Erythroblast (primary cell): ENCODE results near the gene CBR4.

Source experiments
- GATA1 ChIP-seq: IDR thresholded peaks from 2 replicates; pipeline ENCODE4 v1.6.1; 2011; ENCODE audit warnings: low read depth, mild to moderate bottlenecking, control low read depth, low read length, moderate library complexity
- POLR2A ChIP-seq: IDR thresholded peaks from 2 replicates; pipeline ENCODE4 v1.6.1; 2011; ENCODE audit warnings: mild to moderate bottlenecking, low read length

DNA sequence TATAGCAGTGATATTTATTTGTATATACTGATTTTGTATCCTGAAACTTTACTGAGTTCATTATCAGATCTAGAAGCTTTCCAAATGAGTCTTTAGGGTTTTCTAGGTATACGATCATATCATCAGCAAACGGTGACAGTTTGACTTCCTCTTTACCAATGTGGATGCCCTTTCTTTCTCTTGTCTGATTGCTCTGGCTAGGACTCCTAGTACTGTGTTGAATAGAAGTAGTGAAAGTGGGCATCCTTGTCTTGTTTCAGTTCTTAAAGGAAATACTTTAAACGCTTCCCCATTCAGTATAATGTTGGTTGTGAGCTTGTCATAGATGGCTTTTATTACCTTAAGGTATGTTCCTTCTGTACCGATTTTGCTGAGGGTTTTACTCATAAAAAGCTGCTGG lies 37.5 kb downstream of the CBR4 start:
- TF ChIP-seq POLR2A (no peak), GATA1 (no peak)
